NCI-H187 treated with DMSO at 0.1 percent for 48 hours (cell line): ENCODE data around the gene CDCA4.

Source experiments
- DNase-seq: peaks from one replicate; lab custom pipeline; 2025; lab: John Stamatoyannopoulos, UW

CDCA4 gene

DNA sequence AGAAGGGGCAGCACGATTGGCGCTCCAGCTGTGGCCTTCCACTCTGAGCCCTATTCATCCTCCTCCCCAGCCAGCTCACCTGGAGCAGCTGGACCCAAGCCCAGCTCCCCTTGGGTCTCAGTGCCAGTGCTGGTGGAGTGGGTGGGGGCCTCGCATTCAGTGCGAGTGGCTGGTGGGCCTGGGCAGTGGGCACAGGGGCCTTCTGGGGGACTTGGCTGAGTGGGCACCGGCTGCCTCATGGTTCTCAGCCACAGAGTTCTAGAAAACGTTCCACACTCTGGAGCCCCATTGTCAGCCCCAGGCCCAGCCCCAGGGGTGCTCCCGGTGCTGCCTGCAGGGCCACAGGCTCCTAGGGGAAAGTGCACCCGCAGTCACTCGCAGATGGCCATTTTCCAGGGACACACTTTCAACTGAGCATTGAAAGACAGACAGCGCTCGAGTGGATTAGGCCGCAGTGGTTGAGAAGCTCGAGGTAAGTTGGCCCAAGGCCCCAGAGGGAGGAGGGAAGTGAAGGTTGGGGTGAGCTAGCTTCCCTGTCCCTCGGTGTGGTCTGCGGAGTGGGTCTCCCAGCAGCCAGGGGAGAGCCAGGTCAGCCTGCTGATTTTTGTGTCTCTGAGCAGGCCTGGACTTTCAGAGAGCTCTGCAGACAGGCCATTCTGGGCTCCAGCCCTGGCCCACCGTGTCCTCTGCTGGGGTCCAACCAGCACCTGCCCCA is 31.5 kb downstream of the CDCA4 start:
- DNase-seq: no peak

GRCh38 chr14:104986487-104987164 is 34.3 kb downstream of the CDCA4 start:
- DNase-seq: no peak

GRCh38 chr14:104985675-104986486 is 35.0 kb downstream of the CDCA4 start, which contains the start of gene CLBA1:
Gene CLBA1 (plus strand): TSS chr14:104985788. CDS start chr14:104986432, 644 bp downstream.
- no peak for DNase-seq

DNA sequence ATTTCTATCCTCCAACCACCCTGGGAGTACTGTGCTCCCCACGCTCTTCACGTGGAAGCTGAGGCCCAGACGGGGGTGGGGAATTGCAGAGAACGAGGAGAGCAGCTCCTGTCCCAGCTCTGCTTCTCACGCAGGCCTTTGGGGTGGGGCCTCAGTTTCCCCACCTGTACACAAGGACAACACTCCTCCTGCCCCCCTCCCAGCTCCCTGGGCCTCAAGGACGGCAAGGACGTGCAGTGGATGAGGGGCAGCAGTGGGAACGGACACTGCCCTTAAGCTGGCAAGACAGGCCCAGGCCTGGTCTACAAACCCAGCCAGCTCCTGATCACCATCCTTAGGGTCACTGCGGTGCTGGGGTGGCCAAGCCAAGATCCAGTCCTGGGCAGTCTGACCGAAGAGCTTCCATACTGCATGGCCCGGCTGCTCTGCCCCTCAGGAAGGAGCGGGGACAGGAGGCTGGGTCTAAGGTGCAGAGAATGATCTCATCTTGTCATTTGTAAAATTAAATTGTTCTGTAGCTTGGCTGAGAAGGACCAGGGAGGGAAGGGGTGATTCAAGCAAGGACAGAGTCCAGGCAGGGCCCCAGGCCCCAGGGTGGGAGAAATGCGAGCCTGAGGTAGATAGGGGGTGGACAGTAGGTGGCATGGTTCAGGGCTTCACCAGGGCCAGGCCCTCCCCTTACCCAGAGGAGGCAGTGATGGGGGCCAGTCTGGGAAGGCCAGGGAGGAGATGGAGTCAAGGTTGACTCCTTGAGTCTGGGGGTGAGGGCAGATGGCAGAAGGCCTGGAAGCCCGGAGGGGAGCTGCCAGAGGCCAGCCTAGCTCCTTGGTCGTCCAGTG is 36.6 kb downstream of the CDCA4 start:
- DNase-seq: no peak

DNA sequence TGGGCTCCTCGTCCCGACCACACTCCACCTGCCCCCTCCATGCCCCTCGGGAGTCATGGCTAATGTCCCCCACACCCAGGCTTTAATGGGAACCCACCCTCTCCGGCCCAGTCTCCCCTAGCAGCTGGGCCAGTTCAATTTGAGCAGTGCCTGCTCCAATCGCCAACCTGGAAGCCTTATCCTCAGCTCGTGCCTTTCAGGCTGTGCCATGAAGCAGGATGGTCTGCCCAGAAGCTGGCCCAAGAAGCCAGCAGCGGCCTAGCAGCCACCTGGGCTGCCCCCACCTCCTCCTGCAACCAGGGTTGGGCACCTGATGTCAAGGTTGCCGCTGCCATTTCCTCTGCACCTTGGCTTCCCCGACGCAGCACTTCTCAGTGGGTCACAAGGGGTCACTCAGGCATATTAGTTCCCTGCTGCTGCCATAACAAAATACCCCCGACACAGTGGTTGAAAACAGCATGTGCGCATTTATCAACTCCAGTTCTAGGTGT is 37.6 kb downstream of the CDCA4 start:
- no peak for DNase-seq

GRCh38 chr14:104982548-104983230 is 38.2 kb downstream of the CDCA4 start:
- no peak for DNase-seq

- DNase-seq: no peak
Measured at GRCh38 chr14:104981699-104982541, 39.0 kb downstream of the CDCA4 start.

DNA sequence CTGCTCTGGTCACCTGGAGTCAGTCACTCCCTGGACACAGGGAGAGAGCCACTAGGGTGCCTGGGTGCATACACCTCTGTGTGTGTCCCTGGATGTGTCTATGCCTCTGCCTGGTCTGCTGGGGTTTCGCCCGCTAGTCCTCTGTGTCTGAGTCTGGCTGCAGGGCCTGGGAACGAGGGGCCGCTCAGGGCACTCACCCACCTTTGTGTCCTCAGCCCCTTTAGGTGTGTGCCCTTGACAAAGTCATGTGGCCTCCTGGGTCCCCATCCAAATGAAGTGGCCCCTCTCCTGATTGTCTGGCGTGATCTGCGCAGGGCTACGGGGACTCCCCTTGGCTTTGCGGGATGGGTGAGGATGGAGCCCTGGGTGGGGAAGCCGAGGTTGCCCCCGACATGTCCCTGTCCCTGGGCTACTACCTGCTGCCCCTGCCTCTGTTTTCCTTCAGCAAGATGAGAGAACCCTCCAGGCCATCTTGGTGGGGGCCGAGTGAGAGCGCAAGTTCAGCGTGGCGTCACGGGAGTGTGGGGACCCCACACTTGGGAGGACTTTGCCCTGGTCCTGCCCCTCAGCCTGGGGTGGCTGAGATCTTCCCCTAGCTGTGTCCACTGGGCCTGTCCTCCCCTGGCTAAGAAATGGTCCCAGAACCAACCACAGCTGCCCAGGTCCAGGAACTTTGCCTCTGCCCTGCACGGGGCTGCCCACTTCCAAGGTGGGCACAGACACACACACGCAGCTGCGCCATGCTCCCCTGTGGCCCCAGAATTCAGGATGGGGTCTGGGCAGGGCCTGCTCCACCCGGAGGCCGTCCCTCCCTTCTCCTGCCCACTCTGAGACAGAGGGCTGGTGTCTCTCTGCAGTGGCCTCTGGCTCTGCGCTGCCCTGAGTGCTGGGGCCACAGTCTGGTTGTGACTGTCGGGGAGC is 40.0 kb downstream of the CDCA4 start:
- no peak for DNase-seq

DNA sequence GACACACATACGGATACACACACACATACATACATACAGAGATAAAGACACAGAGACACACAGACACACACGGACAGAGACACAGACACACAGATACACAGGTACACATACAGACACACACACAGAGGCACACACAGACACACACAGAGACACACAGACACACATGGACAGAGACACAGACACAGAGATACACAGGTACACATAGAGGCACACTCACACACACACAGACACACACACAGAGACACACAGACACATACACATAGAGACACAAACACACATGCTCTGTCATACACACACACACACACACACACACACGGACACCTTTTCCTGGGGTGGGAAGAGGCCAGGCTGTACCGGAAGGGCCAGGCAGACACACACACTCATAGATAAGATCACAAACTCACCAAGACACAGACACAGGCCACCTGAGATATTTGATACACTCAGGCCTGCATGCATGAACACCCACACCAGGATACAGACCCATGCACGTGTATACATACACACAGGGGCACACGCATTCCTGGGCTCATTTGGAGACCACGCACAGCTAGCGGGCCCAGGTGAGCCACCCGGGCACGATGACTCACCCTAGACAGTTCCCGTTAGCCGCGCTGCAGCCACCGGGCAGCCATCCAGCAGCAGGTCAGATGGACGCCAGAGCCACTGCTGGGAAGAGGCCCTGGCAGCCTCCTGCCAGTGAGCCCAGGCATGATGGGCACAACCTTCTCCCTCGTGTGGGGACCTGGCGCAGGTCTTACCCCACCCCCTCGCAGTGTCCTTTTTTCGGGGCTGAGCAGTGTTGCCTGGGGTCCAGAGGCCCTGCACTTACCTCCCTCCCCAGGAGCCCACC is 40.9 kb downstream of the CDCA4 start:
- DNase-seq: no peak

DNA sequence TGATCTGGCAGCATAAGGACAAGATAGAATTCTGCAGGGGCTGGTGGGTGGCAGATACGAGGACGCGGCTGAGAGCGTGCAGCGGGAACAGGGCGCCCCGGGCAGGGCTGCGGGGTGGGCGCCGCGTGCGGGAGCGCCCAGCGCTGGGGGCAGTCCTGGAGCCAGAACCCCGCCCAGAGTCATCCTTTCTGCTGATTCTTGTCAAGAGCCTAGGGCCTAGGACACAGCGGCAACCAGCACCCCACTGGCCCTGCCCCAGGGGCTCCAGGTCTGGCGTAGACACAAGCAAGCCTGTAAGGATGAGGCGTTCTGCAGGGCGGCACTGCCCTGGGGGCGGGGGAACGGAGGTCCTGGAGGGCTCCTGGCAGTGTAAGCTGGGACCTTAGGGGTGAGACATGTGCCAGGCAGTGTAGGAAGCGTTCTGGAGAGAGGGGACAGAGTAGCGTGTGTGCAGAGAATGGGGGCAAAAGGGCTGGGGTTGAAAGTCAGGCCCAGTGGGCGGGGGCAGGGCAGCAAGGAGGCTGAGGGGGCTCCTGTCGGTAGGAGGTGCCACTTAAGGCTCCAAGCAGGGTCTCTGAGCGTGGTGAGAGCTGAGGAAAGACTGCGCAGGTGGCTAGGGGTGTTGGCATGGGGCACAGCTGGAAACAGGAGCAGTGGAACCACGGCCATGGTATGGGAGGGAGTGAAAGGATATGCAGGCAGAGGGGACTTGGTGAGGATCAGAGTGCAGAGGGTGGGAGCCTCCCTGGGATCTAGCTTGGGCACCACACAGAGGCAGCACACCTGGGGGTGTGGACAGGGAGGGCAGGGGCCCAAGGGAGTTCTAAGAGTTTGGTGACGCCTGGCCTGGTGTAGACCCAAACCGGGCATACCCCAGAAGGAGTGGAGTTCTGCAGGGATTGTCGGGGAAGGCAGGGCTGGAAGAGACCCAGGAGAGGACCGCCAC is 41.9 kb downstream of the CDCA4 start:
- no peak for DNase-seq

DNA sequence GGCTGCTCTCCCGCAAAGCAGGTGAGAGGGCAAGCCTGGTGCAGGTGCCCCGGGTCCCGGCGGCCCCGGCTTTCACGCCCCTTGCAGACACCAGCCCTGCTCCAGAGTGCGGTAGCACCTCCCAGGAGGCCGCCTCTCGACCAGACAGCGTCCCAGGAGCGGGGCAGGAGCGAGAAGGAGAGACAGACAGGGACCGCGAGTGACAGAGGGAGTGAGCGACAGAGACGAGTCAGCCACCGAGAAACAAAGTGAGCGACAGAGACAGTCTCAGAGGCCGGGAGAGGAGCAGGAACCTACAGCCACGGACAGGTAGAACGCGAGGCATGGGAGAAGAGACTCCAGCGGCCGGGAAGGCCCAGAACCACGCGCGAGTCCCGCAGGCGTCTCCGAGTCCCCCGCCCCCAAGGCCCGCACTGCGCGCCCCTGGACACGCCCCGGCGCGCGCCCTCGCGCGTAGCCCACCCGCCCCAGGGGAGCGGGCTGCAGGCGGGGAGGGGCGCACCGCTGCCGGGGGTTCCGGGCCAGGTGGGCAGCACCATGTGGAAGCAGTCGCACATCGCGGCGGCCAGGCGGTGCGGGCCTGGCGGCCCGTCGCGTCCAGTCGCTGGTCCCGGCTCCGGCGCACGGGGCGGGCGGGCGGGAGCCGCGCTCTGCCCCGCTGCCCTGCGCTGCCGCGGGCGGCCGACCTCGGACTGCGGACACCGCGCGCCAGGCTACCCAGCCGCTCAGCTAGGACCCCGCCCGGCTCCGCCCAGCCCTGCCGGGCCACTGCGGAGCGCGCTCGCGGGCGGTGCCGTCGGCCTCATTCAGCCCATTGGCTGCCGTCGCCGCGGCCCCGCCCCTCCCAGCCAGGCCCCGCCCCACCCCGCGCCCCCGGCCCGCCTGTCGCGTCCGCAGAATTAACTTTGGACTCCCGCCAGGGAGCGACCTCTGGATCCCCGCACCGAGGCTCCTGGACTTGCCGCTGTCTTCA is 42.9 kb downstream of the CDCA4 start, which contains the start of gene AHNAK2:
Gene AHNAK2 (minus strand): TSS at position 694 of the 973 bp plus-strand sequence. CDS start 137 bp downstream, at position 557.
- no peak for DNase-seq

DNA sequence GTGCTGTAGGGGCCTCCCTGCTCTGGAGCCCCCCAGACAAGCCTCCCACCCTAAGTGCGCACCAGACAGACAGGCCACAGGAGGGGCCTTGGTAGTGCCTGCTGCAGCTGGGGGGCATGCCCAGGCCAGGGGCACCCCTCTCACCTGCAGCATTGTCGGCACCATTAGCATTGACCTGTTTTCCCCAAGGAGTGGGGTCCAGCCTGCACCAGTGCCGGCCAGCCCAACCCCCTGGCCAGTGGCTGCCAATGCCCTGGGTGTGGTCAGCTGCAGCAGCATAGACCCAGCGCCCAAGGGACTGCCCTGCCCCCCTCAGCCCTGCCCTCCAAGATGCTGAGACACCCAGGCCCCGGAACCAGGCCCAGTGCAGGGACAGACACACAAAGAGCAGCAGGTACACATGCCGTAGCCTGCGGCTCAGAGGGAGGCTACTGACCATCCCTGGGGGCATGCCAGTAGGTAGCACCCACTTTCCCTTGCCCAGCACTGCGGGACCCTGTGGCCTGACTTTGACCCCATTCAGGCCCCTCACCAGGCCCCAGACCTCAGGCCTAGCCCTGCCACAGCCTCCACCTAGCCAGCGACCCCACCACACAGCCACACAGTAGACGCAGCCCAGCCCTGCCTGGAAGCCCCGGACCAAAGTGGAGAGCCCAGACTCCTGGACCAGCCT is 43.7 kb downstream of the CDCA4 start:
- no peak for DNase-seq

- no peak for DNase-seq
Measured at GRCh38 chr14:104976198-104977007, 44.5 kb downstream of the CDCA4 start.
